Posterior vena cava (tissue), 2 donors: ENCODE results near the gene CD200R1L. TPM values are rescaled to one million over a fixed set of nuclear protein-coding genes. Genes with fewer than 3 reads are reported as not detected.

Experiments used
- DNase-seq: peaks from one replicate; pipeline ENCODE4 v3.0.0-alpha.2; 2020; ENCODE audit warnings: low spot score
- intact Hi-C, 2 donors: fragments of 100-400 bp; cut with DNase I; formaldehyde crosslinking; loops; one replicate each; pipeline versions ENCODE4 v1.14.1 to v1.14.2; 2022 to 2023
- total RNA-seq, 2 donors: library from RNA; stranded (reverse); fragmentation: NEBNext Ultra II Directional; extraction: Animal tissue kit (Norgen Biotek cat#: 25700); gene quantifications; one replicate each; pipeline ENCODE4 v1.2.1, GENCODE V29; 2021
- donor health status: DM: yes; HTN: yes; CAD: no.
- donor health status: DM: yes; HTN: yes; CAD: no.

Gene CD200R1L
- total RNA-seq, 2 donors from 2014 or later, result not detected

DNA sequence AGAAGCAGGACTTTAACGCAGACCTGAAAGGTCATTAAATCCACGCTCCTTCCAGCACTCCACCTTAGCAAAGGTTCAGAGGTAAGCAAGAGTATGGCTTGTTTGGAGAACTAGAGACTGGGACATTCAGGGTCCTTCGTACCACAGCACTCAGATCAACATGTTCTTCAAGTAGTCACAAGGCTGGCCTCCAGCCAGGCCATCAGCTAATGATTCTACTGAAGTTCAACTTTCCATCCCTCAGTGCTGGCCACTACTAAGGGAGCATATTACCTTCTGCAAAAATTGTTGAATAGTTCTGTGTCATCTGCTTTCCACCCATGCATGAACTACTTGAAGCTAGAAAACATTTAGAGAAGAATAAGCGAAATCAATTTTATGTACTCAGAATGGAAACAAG is 17.6 kb downstream of the CD200R1L start:
- intact Hi-C loops, result no loop called here
- DNase-seq, result no peak

DNA sequence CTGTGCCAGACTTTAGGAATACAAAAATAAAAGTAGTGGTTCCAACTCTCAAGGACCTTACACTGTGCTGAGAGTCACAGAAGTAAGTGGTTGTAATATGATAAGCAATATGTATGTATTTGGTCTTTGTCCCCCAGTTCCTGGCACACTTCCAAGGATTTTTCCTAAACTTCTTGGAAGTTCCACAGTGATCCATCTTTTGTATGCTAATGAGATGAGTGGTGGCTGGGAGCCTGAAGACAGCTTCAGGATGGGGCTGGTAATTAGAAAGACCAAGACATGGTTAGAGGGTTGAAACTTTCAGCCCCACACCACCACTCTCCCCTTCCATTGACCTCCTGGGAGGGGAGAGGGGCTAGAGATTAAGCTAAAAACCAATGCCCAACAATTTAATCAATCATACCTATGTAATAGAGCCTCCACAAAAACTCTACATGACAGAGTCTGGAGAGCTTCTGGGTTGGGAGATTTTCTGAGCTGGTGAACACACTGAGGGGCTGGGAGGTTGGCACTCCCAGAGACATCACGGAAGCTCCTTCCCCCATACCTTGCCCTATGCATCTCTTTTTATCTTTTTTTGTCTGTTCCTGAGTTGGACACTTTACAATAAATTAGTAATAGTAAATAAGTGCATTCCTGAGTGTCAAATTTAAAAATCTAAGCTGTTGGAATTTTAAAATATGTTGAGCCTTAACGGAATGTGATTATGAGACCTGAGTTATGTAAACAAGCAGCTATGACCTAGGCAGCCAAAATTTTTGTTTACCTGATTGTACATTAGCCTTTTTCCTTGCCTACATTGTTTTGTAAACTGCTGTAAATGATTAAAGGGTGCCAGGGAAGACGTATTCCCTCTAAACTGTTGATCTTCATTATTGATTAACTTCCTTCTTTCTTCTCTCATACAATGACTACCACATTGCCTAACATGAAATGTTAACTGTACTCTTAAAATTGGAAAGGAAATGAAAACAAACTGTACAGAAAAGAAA is 24.3 kb downstream of the CD200R1L start:
- DNase-seq, result no peak
- intact Hi-C loops, result no loop called here

DNA sequence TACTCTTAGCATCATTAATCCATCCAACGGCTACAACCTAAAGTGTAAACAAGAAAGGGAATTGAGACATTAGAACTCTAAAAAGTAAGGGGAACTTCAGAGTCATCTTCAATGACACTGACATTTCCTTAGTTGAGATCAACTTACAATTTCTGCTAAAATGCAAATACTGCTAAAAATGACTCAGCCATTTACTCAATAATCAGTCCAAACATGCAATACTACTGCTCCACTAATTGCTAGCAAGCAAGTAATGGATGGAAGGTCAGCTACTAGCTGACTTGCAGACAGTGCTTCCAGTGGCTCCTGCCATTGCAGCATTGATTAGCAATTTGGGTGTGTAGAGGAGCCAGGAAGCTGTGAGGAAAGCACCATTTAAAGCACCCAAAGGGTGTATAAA is 28.4 kb downstream of the CD200R1L start:
- intact Hi-C loops, result loop anchor here (10.0 kb wide), 2 partner anchors 83 to 233 kb away; no protein-coding TSS in a partner anchor

DNA sequence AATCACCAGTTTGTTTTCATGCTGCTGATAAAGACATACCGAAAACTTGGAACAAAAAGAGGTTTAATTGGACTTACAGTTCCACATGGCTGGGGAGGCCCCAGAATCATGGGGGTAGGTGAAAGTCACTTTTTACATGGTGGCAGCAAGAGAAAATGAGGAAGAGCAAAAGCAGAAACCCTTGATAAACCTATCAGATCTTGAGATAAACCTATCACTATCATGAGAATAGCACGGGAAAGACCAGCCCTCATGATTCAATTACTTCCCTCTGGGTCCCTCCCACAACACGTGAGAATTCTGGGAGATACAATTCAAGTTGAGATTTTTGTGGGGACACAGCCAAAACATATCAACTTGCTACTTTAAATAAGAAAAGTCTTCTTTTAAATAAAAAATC is 28.9 kb downstream of the CD200R1L start:
- no peak for DNase-seq
- intact Hi-C loops, result loop anchor here (10.0 kb wide), 2 partner anchors 83 to 233 kb away; no protein-coding TSS in a partner anchor

More for the DNA sequence above, 28.4 kb downstream of the CD200R1L start:
- DNase-seq, result no peak

DNA sequence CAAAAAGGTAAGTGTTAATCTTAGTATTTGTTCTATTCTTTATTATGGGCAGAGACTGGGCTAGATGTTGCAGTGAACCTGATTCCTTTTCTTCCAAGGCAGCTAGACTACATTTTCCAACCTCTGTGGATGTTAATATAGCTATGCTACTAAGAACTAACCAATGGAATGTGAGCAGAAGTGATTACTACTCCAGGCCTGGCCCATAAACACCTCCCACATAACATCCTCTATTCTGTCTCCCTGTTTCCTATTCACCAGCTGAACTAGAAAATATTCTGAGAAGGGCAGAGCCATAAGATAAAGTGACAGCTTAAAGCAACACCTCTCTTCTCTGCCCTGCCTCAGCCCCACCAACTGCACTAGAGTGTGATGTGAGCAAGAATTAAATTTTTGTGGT is 29.4 kb downstream of the CD200R1L start:
- DNase-seq, result no peak
- intact Hi-C loops, result loop anchor here (10.0 kb wide), 2 partner anchors 82 to 232 kb away; no protein-coding TSS in a partner anchor

DNA sequence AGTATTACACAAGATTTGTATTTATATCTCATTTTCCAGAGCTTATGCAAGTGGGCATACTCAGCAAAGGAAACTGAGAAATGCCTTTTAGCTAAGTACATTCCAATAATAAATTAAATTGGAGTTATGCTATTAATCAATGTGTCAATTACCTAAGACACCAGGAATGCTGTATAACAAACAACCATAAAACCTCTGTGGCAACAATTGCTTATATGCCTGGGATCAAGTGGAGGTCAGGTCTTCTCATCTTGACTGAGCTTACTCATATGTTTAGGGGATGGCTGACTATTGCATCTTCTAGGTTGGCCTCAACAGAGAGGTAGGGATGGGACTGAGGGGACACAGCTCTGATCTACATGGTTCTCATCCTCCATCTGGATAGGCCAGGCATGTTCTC is 30.7 kb downstream of the CD200R1L start:
- intact Hi-C loops, result loop anchor here (10.0 kb wide), 2 partner anchors 81 to 231 kb away; no protein-coding TSS in a partner anchor
- no peak for DNase-seq

DNA sequence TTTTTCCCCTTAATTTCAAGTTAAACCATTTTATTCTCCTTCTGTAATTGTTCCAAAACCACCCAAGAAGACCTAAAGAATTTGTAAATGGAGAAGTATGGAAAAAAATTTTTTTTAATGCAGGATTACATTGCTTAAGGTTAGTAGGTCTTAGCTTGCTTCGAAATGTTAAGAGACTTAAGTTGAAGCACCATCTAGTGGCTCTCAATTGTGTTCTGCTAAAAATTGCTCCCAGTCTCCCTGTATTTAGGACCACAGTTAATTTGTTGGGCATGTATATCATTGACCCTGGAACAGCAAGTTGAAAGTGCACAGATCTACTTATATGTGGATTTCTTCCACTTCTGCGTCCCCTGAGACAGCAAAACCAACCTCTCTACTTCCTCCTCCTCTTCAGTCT is 32.4 kb downstream of the CD200R1L start:
- no peak for DNase-seq
- intact Hi-C loops, result loop anchor here (5.0 to 10.0 kb wide), 3 partner anchors 79 to 229 kb away; partner anchors contain the start of gene CCDC80 (in 1 of the 2)

DNA sequence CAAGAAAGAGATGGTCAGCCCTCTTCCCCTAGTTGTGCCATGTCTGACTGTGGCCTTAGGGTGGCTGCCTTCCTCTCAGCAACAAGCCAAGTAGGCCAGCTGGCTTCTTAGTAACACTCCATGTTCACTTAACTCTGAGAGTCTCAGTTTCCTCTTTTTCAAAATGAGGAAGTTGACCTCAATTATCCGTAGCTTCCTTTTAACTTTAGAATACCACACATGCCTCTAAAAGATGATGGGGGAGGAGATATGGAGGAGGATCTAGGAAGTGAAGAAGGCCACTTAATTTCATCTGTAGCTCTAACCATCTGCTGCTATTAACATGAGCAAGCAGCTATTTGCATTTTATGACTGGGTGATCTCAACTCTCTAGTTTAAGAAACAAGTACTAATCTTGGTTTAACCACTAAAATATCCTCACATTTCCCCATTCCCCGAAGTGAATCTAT is 32.9 kb downstream of the CD200R1L start:
- intact Hi-C loops, result loop anchor here (5.0 to 10.0 kb wide), 3 partner anchors 79 to 229 kb away; partner anchors contain the start of gene CCDC80 (in 1 of the 2)
- no peak for DNase-seq

DNA sequence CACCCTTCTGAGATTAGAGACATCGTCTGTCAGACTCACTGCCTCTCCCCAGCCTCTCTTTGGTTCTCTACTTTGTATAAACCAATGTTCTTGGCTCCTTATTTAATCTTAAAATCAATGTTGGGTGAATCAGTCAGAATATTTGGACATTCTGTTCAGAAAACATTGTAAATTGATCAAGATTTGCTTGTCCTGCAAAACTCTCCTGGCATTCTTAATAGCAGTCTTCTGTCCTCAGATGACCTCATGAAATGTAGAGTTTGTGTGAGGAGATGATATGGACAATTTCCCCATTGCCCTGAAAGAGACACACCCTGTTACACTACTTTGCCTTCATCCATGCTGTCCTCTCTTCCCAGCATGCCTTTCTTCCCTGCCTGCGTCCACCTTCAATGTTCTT is 33.6 kb downstream of the CD200R1L start:
- intact Hi-C loops, result loop anchor here (5.0 to 10.0 kb wide), 3 partner anchors 78 to 228 kb away; partner anchors contain the start of gene CCDC80 (in 1 of the 2)
- no peak for DNase-seq

DNA sequence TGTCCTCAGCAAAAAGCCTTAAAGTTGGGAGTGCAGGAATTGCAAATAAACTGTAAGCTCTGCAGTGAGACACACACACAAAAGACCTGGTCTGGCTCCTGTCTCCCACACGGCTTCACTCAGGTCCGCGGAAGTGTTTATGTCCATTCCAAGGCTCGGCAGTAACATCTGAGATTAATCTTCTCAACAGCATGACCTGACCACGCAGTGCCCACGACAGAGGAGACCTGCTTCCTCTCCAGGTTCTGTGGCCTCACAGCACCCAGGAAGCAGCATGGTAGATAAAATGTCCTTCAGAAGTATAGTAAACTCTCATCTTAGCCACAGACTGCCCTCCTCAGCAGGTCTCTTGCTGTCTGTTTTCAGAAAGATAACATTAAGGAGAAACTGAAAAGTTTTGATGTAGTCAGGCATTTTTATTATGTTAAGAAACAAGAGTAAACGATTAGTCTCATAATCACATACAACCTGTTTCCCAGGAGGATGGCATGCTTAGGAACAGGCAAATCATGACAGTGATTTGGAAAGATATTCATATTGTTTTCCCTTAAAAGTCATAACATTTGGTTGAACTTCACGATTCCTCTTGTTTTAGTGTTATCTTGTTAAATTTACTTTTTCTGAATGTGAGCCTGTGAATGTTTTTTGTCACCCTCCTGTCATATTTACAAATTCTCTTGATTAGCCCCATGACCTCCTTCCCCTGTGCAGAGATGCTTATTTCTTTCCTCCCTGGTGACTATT is 34.6 kb downstream of the CD200R1L start:
- intact Hi-C loops, result loop anchor here (5.0 to 10.0 kb wide), 3 partner anchors 77 to 227 kb away; partner anchors contain the start of gene CCDC80 (in 1 of the 2)

DNA sequence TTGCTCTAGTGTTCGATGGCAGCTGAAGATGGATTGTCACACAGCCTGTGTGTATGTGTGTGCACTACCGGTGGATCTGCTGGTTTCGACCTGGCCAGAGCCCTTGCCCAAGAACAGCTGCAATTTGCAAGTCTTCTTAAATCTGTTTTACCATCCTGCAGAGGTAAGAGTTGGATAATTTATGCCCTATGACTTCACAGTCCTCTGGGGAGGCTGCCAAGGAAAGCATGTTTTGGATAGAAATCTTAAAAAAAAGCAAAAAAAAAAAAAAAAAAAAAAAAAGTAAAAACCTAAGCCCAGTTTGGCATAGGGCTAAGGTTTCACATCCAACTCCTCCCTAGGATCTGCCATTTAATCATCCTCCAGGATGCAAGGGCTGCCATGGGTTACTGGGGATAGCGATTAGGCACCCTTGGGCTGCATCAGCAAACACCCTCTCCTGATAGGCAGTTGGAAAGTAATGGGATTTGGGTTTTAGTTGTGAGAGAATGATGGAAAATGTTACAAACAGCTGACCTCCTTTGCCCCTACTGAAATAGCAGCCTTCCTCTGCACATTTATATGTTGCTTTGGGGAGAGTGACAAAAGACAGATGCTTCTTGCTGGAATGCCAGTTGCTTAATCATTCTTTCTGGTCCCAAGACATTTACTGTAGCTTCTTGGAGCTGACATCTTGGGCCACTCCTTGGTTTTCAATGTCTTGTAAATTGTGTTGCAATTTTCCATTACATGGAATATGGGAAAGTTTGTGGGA is 35.4 kb downstream of the CD200R1L start:
- intact Hi-C loops, result loop anchor here (5.0 to 10.0 kb wide), 3 partner anchors 77 to 227 kb away; partner anchors contain the start of gene CCDC80 (in 1 of the 2)
- DNase-seq, result no peak

More for the DNA sequence above, 34.6 kb downstream of the CD200R1L start:
- DNase-seq, result no peak

DNA sequence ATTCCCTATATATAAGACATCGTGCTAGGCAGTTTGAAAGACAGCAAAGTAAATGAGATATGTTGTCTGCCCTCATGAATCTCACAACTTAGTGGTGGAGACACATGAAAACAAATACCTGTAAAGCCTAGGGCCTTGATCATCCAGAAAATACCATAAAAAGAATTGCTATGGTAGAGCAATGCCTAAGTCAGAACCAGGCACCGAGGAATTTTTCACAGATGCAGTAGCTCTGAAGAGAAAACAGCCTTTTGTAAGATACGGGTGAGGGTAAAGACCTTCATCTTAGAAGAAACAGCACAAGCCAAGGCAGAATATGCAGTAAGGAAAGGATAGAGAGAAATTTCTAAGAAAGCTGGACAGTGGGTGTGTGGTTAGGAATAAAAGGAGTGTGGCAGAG is 36.1 kb downstream of the CD200R1L start:
- no peak for DNase-seq
- intact Hi-C loops, result loop anchor here (5.0 to 10.0 kb wide), 3 partner anchors 76 to 226 kb away; partner anchors contain the start of gene CCDC80 (in 1 of the 2)

DNA sequence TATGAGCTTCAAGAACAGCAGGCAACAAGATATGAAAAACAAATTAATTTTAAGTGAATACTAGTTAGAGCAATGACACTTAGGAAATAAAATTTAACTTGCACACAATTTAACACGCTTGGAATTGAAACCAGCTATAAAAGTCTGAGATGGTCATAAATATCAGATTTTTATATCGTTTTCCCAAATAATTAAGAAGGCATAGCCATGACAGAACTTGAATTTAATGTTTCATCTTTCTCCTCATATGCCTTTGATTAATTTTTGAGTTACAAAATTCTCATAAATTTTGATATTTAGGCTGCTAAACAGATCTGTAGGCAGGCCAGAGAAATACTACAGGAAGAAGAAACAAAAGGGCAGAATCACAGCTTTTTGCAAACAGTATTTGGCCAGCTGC is 38.5 kb downstream of the CD200R1L start:
- intact Hi-C loops, result no loop called here
- DNase-seq, result no peak

DNA sequence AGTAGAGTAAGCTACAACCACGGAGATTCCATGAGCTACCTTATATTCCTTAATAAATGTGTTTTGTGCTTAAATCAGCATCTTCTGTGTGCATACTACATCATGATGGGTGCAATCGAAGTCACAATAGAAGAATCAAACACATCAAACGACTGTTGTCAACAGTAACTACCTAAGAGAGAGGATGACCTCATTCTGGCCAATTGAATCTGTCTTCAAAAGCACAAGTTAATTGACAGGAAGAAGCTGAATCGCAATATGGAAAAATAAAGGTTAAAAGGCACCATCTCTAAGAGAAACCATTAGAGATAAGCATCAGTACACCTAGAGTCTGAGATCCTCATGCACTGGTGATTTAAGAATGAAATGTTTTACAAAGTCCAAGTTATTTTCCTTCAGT is 39.0 kb downstream of the CD200R1L start:
- DNase-seq, result no peak
- intact Hi-C loops, result no loop called here

DNA sequence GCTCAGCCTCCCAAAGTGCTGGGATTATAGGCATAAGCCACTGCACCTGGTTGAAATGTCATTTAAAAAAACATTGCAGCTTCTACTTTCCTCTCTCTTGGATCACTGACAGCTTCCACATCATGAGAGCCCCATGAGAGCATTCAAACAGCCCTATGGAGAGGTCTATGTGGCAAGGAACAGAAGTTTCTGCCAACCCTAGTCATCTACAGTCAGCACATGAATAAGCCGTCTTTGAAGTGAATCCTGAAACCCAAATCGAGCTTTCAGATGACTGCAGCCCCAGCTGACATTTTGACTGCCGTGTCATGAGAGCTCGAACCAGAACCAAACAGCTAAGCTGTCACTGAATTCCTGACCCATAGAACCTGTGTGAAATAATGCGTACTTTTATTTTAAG is 39.8 kb downstream of the CD200R1L start:
- no peak for DNase-seq
- intact Hi-C loops, result no loop called here

DNA sequence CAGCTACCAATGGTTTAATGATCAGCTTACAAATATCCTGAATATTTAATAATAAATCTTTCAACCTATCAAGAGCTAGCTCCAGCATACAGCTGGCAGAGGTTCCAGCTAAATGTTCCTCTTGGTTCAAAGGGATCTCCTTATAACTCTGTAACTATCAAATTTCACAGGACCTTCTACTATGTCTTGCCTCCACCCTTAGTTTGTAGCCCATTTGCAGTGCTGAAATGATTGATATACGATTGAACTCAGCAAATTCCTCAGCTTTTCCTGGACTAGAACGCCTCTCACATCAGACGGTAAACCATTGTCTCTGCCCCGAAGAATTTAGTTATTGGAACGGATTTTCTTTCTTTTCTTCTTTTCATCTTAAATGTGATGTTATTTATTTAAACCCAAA is 41.5 kb downstream of the CD200R1L start:
- no peak for DNase-seq
- intact Hi-C loops, result no loop called here

DNA sequence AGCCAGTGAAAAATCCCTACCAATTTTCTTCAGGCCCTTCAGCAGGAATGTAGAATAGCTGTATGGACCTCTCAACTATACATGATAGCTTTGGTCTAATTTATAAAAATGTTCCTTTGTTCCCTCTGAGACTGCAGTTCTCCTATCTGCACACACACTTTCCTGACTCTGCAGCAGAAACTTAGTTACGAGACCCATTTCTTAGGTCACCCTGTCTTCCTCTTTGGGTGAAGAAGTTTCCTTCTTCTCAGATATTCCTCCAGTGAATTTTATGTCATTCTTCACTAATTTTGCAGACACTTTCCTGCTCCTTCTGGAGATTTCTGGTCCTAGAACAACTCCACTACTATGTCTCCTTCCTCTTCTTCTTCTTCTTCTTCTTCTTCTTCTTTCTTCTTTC is 42.6 kb downstream of the CD200R1L start:
- intact Hi-C loops, result no loop called here
- no peak for DNase-seq

DNA sequence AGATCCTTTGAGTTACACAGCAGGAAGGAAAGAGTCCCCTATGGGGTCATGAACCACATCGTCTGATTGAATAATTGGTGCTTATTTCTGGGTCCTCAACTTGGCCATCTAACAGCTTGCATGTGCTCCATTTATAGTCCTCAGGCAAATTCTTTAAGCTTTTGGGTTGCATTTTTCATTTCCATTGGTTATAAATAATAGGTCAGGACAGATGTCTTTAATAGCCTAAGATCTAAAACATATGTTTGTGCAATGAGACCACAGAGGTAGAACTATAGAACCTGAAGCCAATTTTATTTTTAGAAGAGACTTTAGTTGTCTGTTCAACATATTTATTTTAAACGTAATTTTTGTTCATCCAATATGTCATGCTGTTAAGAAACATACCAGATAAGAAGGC is 43.2 kb downstream of the CD200R1L start:
- DNase-seq, result no peak
- intact Hi-C loops, result no loop called here

DNA sequence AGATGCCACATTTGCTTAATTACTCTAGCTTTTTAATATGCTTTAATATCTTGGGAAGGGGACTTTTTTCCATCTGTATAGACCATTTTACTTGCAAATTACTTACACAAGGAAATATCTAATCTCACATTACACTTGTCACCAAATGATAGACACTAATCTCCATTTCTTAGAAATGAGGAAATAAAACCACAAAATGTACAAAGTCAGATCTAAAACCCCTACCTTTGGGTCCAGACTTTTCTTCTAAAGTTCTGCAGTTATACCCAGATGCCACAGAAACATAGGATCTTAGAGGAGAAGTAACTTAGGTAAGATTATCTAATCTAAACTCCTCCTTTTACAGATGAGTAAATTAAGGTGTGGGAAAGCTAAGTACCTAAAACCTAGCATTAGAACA is 44.3 kb downstream of the CD200R1L start:
- intact Hi-C loops, result no loop called here
- no peak for DNase-seq
